ENCODE measurements around the gene RAD51B.

GRCh38 chr14:68250927-68251768 is 431.6 kb downstream of the RAD51B start:
- TF ChIP-seq EZH2 (IDR thresholded peaks at IDR 0.05) (no peak), FOXP2 (optimal IDR thresholded peaks at IDR 0.05; ENCODE audit: control extremely low read depth, extremely low read length, insufficient read depth) (no peak), POLR2AphosphoS5 (IDR thresholded peaks at IDR 0.05; ENCODE audit: borderline replicate concordance, low read depth, low read length) (no peak)
